CD4-positive, alpha-beta T cell (primary cell): Measurements from ENCODE around the gene PURA. TPM values are rescaled to one million over a fixed set of nuclear protein-coding genes. Genes with fewer than 3 reads are reported as not detected.

Source experiments
- ATAC-seq: fragments of 200-7000 bp; cut with Tn5 transposase; one replicate; pipeline ENCODE4 v1.10.0; 2022; ENCODE audit warnings: mild to moderate bottlenecking; ENCODE audit not compliant: poor library complexity
- CTCF ChIA-PET: fragments of 350-600 bp; sonication (Branson Sonifier 250); formaldehyde crosslinking; loops from one replicate; lab custom pipeline; 2021; ENCODE audit warnings: antibody characterized with exemption, inconsistent platforms; lab: Charles Lee
- POLR2A ChIA-PET: fragments of 350-600 bp; sonication (Branson Sonifier 250); formaldehyde crosslinking; loops from one replicate; lab custom pipeline; 2021; ENCODE audit warnings: antibody characterized with exemption, inconsistent platforms; lab: Charles Lee
- DNase-seq, 14 experiments: peaks; one replicate each; pipeline ENCODE4 v3.0.0-alpha.2; 2013 to 2020; ENCODE audit warnings: mixed read lengths in 2 of 14
- H3K27ac ChIP-seq, 2 donors: one replicate each; pipeline versions ENCODE4 v1.5.1 to v1.7.0; 2013; ENCODE audit warnings: low read length in 2 of 2, low read depth in 1 of 2, mild to moderate bottlenecking in 1 of 2
- H3K27me3 ChIP-seq, 2 experiments: 1 replicate in 1 of 2; 2 replicates in 1 of 2; pipeline versions ENCODE4 v1.6.1 to v1.7.0; 2013; ENCODE audit warnings: low read length in 2 of 2, control low read depth in 1 of 2, mild to moderate bottlenecking in 1 of 2, moderate library complexity in 1 of 2; ENCODE audit not compliant: insufficient read depth in 2 of 2, control insufficient read depth in 1 of 2
- H3K36me3 ChIP-seq: one replicate; pipeline ENCODE4 v1.6.1; 2013; ENCODE audit warnings: low read length, control low read depth; ENCODE audit not compliant: insufficient read depth
- H3K4me1 ChIP-seq: one replicate; pipeline ENCODE4 v1.6.1; 2013; ENCODE audit warnings: low read length, control low read depth; ENCODE audit not compliant: insufficient read depth
- H3K4me3 ChIP-seq: one replicate; pipeline ENCODE4 v1.5.1; 2013; ENCODE audit warnings: mild to moderate bottlenecking, low read length, moderate library complexity
- H3K9me3 ChIP-seq, 2 experiments: 1 replicate in 1 of 2; 2 replicates in 1 of 2; pipeline versions ENCODE4 v1.6.1 to v1.7.0; 2013; ENCODE audit warnings: low read length in 2 of 2, mild to moderate bottlenecking in 2 of 2, control low read depth in 1 of 2, moderate library complexity in 1 of 2; ENCODE audit not compliant: control insufficient read depth in 1 of 2, insufficient read depth in 1 of 2
- H3K27ac Mint-ChIP-seq: one replicate; pipeline ENCODE4 v1.8.0; 2020; ENCODE audit warnings: mixed read lengths
- H3K27me3 Mint-ChIP-seq: one replicate; pipeline ENCODE4 v1.8.0; 2021; ENCODE audit warnings: mixed read lengths
- H3K36me3 Mint-ChIP-seq: one replicate; pipeline ENCODE4 v1.8.0; 2021; ENCODE audit warnings: low read depth, mixed read lengths
- H3K4me1 Mint-ChIP-seq: one replicate; pipeline ENCODE4 v1.8.0; 2021; ENCODE audit warnings: low read depth, mixed read lengths
- H3K4me3 Mint-ChIP-seq: one replicate; pipeline ENCODE4 v1.8.0; 2020; ENCODE audit warnings: mild to moderate bottlenecking, mixed read lengths
- H3K9me3 Mint-ChIP-seq: one replicate; pipeline ENCODE4 v1.8.0; 2020; ENCODE audit warnings: mixed read lengths
- intact Hi-C, 2 experiments: fragments of 100-400 bp; cut with DNase I in 1 of 2; cut with micrococcal nuclease in 1 of 2; formaldehyde crosslinking; loops; one replicate each; pipeline versions ENCODE4 v1.15.1 to v1.9.0; 2023 to 2025; cut with DNase I, micrococcal nuclease
- total RNA-seq, 174 experiments: library from RNA in 2 of 174; stranded (reverse) in 2 of 174; gene quantifications; one replicate each; pipeline ENCODE4 v1.2.3 and lab custom pipeline; 2021 to 2026
- TF ChIP-seq, protein P1 (sequence below): fragments of 200-600 bp; IDR thresholded peaks from one replicate; pipeline ENCODE4 v1.8.0; 2022; ENCODE audit warnings: antibody characterized with exemption, mild to moderate bottlenecking

The PURA gene
- total RNA-seq, 2 experiments from 2014 or later: 7.0 to 7.9 TPM

DNA sequence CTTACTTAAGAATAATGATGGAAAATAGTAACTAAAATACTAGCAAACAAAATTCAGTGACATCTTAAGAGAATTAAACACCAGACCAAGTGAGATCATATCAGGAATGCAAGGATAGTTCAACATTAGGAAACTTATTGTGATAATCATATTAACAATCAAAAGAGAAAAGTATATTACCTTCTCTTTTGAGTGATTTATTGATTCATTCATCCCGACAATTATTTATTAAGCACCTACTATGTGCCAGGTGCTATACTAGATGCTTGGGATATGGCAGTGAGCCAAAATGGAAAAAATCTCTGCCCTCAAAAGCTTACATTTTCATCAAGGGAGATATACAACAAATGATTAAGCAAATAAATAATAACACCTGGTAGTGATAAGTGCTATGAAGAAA, 23.7 kb upstream of the PURA start:
- ATAC-seq (no peak), DNase-seq (no peak)
- H3K36me3 ChIP-seq: no peaks in the 10 kb centered on the region
- H3K27me3 Mint-ChIP-seq: peaks cover 23% of the 10 kb centered on the region
- H3K4me1 Mint-ChIP-seq: no peaks in the 10 kb centered on the region
- intact Hi-C loops: no loop called here
- H3K4me3 ChIP-seq: no peak overlapping the region
- peaks cover 2 to 12% of the 10 kb centered on the region in 2 experiments for H3K27me3 ChIP-seq
- no peak overlapping the region for H3K4me3 Mint-ChIP-seq
- POLR2A ChIA-PET: no interaction called here
- no peaks in the 10 kb centered on the region for H3K4me1 ChIP-seq
- no peak overlapping the region for H3K27ac ChIP-seq
- peaks cover 12% of the 10 kb centered on the region for H3K9me3 Mint-ChIP-seq
- no peak overlapping the region for H3K27ac Mint-ChIP-seq
- H3K36me3 Mint-ChIP-seq: peaks cover 3% of the 10 kb centered on the region
- CTCF ChIA-PET: no interaction called here
- peaks cover 0 to 20% of the 10 kb centered on the region in 2 experiments for H3K9me3 ChIP-seq
- TF ChIP-seq, protein P1, sequence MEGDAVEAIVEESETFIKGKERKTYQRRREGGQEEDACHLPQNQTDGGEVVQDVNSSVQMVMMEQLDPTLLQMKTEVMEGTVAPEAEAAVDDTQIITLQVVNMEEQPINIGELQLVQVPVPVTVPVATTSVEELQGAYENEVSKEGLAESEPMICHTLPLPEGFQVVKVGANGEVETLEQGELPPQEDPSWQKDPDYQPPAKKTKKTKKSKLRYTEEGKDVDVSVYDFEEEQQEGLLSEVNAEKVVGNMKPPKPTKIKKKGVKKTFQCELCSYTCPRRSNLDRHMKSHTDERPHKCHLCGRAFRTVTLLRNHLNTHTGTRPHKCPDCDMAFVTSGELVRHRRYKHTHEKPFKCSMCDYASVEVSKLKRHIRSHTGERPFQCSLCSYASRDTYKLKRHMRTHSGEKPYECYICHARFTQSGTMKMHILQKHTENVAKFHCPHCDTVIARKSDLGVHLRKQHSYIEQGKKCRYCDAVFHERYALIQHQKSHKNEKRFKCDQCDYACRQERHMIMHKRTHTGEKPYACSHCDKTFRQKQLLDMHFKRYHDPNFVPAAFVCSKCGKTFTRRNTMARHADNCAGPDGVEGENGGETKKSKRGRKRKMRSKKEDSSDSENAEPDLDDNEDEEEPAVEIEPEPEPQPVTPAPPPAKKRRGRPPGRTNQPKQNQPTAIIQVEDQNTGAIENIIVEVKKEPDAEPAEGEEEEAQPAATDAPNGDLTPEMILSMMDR: no peak

DNA sequence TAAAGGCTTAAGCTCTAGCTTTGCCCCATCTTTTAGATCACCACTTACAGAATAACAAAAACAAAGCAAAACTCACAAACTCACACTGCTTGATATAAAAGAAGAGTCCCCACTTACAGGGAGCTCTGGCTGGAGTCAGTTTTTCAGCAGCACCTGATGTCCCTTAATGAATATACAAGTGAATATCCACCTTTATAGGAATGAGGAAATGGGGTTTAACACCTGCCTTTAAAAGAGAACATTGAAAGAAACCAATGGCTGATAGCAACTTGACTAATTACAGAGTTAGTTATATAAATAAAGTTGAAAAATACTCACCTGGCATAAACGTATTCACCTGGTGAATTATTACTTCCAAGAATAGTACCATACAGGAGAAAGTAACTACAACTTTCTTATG, 20.7 kb upstream of the PURA start:
- H3K27ac Mint-ChIP-seq: no peak overlapping the region
- TF ChIP-seq, protein P1: no peak
- H3K4me1 ChIP-seq: no peaks in the 10 kb centered on the region
- H3K4me3 Mint-ChIP-seq: no peak overlapping the region
- no peak overlapping the region for H3K27ac ChIP-seq
- peaks cover 0 to 20% of the 10 kb centered on the region in 2 experiments for H3K9me3 ChIP-seq
- CTCF ChIA-PET: no interaction called here
- peaks cover 12% of the 10 kb centered on the region for H3K9me3 Mint-ChIP-seq
- peaks cover 3% of the 10 kb centered on the region for H3K36me3 Mint-ChIP-seq
- POLR2A ChIA-PET: no interaction called here
- no peaks in the 10 kb centered on the region for H3K36me3 ChIP-seq
- H3K4me1 Mint-ChIP-seq: no peaks in the 10 kb centered on the region
- peaks cover 14% of the 10 kb centered on the region for H3K27me3 Mint-ChIP-seq
- no peak for DNase-seq
- ATAC-seq: no peak
- H3K27me3 ChIP-seq: peaks cover 2 to 12% of the 10 kb centered on the region in 2 experiments
- intact Hi-C loops: no loop called here
- no peak overlapping the region for H3K4me3 ChIP-seq

DNA sequence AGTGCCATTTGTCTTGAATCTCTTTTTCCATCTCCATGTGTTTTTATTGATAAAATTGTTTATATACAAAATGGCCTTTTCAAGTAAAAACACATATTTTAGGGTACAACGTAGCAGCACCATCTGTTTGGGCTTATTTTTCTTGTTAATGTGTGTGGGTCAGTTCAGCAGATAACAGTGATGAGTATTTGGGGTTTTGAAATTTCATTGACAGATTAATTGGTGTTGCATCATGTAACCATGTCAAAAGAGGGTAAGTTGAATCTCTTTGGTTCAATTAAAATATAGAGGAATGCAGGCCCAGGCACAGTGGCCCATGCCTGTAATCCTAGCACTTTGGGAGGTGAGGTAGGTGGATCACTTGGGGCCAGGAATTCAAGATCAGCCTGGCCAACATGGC, 20.0 kb upstream of the PURA start:
- TF ChIP-seq, protein P1: no peak
- CTCF ChIA-PET: no interaction called here
- H3K27me3 ChIP-seq: peaks cover 2 to 12% of the 10 kb centered on the region in 2 experiments
- no peaks in the 10 kb centered on the region for H3K4me1 Mint-ChIP-seq
- no peak overlapping the region for H3K4me3 ChIP-seq
- DNase-seq: no peak
- no peak for ATAC-seq
- peaks cover 0 to 20% of the 10 kb centered on the region in 2 experiments for H3K9me3 ChIP-seq
- no peak overlapping the region for H3K27ac ChIP-seq
- intact Hi-C loops: no loop called here
- no peaks in the 10 kb centered on the region for H3K4me1 ChIP-seq
- peaks cover 3% of the 10 kb centered on the region for H3K36me3 Mint-ChIP-seq
- no peaks in the 10 kb centered on the region for H3K36me3 ChIP-seq
- H3K27ac Mint-ChIP-seq: no peak overlapping the region
- peaks cover 12% of the 10 kb centered on the region for H3K9me3 Mint-ChIP-seq
- H3K4me3 Mint-ChIP-seq: no peak overlapping the region
- POLR2A ChIA-PET: no interaction called here
- H3K27me3 Mint-ChIP-seq: peaks cover 14% of the 10 kb centered on the region
